Measurements from ENCODE around the gene NRAS.

The NRAS gene

DNA sequence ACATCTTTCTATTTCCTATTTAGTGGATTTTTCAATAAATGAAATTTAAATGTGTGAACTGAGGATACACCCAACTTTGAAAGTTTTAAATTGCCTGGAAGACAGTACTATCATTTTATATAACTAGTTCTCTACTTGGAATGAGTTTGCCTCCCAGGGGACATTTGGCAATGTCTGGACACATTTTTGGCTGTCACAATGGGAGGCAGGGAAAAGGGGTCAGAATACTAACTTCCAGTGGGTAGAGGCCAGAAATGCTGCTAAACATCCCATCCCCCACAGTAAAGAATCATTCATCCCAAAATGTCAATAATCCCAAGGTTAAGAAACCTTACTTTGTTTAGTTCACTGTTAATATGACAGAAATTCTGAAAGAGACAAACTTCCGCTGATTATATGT, 13.2 kb upstream of the NRAS start:
- DNase-seq (ENCODE audit: extremely low spot score, insufficient read length, low read depth) (no peak), FAIRE-seq (no peak)

DNA sequence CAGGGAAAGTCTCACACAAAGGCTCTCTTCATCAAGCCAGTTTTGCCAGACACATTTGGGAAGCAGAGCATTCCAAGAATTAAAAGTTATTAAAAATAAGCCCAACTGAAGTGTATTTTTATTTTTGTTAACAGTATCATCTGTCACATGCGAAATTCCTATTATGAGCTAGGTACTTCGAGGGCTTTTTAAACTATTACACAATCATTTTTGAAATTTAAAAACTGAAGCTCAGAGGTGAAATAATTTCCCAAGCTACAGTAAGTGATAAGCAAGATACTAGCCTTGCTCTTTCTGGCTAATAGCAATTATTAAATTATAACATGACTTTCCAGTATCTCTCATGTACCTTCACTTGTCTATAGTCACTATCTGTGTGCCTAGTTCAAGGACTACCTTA, 12.0 kb upstream of the NRAS start:
- DNase-seq (ENCODE audit: extremely low spot score, insufficient read length, low read depth) (no peak), FAIRE-seq (no peak)

- no peak for FAIRE-seq
Observed at GRCh38 chr1:114725230-114725629, 8.7 kb upstream of the NRAS start.

GRCh38 chr1:114723915-114724314, 7.3 kb upstream of the NRAS start:
- no peak for FAIRE-seq

More at GRCh38 chr1:114725230-114725629, 8.7 kb upstream of the NRAS start:
- no peak for DNase-seq (ENCODE audit: extremely low spot score, insufficient read length, low read depth)

DNA sequence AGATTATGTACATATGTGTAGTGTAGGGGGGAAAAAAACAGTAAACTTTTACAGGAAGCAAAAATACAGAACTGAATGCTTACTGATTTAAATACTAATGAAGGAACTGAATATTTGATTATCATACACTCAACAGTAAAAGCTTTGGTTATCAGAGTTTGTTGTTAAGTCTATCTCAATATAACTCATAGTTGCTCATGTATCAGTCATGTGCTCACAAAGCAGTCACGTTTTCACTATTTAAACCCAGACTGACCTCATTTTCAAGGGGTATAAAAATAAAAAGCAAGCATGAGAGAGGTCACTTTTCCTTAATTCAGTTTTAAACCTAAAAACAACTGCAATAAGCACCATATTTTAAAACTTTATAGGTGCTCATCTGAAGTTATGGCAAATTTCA, 6.9 kb upstream of the NRAS start:
- FAIRE-seq = no peak

More at GRCh38 chr1:114723915-114724314, 7.3 kb upstream of the NRAS start:
- no peak for DNase-seq (ENCODE audit: extremely low spot score, insufficient read length, low read depth)

DNA sequence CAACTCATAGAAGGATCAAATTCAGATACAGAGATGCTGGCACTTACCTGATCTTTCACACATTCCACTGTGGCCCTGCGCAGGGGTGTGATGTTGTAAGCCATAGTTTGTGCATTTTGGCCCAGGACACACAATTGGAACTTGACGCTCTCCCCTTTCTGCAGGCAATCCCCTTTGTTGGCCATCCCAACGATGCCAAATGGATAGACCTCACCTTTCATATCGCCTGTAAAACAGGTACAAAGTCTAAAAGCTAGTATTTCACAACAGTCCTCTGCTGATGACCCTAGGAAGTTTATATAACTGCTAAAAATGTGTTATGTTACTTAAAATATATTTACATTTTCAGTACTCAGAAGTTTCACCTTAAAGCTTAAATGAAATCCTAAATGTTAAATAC, 3.9 kb upstream of the NRAS start:
- FAIRE-seq (no peak), DNase-seq (ENCODE audit: extremely low spot score, insufficient read length, low read depth) (no peak)

More for the DNA sequence above, 6.9 kb upstream of the NRAS start:
- no peak for DNase-seq (ENCODE audit: extremely low spot score, insufficient read length, low read depth)

- FAIRE-seq (no peak), DNase-seq (ENCODE audit: extremely low spot score, insufficient read length, low read depth) (no peak)
Observed at GRCh38 chr1:114719424-114719787, 2.8 kb upstream of the NRAS start.

DNA sequence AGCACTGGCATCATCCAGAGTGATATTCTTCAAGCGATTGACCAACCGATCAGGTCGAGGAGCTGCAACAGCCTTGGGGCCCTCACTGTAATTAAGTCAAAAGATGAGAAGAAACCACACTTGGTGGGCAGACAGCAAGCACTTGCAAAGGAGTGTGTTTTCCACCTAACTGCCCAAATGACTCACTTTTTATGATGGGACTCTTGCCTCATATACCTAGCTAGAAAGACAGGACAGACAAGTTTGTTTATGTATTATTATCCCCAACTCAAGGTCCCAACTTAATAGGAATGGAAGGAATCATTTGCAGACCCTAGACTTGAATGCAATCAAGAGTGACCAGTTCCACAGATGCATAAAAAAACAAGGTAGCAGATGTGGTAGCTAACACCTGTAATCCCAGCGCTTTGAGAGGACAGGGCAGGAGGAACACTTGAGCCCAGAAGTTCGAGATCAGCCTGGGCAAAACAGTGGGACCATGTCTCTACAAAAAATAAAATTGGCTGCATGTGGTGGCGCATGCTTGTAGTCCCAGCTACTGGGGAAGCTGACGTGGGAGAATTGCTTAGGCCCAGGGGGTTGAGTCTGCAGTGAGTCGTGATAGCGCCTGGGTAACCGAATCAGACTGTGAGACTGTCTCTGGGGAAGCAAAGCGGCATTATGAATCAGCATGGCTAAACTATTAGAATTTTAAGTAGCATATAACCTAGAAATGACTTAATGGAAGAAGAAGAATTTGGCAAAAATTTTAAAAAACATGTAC, 2.3 kb upstream of the NRAS start:
- FAIRE-seq (no peak), DNase-seq (ENCODE audit: extremely low spot score, insufficient read length, low read depth) (no peak)

DNA sequence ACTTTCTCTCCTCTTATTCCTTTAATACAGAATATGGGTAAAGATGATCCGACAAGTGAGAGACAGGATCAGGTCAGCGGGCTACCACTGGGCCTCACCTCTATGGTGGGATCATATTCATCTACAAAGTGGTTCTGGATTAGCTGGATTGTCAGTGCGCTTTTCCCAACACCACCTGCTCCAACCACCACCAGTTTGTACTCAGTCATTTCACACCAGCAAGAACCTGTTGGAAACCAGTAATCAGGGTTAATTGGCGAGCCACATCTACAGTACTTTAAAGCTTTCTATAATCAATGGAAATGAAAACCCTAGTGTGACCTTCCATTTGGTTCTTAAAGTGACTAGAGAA, 643 bp downstream of the NRAS start:
- FAIRE-seq (no peak), DNase-seq (ENCODE audit: extremely low spot score, insufficient read length, low read depth) (no peak)

- no peak for DNase-seq (ENCODE audit: extremely low spot score, insufficient read length, low read depth)
- no peak for FAIRE-seq
Observed at GRCh38 chr1:114712977-114713376, 3.6 kb downstream of the NRAS start.

DNA sequence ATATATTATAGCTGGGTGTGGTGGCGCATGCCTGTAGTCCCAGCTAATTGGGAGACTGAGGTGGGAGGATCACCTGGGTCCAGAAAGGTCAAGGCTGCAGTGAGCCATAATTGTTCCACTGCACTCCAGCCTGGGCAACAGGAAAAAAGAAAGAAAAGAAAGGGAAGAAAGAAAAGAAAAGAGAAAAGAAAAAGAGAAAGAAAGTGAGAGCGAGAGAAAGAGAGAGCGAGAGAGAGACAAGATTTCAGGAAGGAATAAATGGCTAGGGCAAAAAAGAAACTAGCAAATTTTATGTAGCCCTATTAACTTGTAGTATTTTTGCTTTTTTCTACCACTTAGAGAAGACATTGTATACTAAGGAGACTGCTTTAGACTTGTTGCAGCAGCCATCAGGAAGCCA, 6.2 kb downstream of the NRAS start:
- no peak for FAIRE-seq
- DNase-seq (ENCODE audit: extremely low spot score, insufficient read length, low read depth) = no peak

- FAIRE-seq = no peak
- DNase-seq (ENCODE audit: extremely low spot score, insufficient read length, low read depth) = no peak
Observed at GRCh38 chr1:114707604-114708003, 9.0 kb downstream of the NRAS start.

DNA sequence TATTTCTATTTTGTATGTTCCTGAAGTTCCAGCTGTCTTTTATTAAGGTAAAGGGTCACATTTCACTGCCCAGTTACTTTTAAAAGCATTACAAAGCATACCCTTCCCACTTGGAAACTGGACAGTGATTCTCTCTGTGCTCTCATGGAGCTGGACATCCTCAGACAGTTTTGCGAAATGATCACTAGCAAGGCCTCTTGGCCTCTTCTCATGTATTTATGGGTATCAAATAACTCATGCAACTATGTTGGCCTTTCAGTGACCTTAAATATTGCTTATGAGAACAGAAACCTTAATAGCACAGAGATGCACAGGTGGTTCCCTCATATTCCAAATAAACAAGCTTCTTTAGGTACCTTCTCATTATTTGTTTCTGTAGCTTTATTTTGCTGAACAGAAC, 13.3 kb downstream of the NRAS start:
- FAIRE-seq (no peak), DNase-seq (ENCODE audit: extremely low spot score, insufficient read length, low read depth) (no peak)

DNA sequence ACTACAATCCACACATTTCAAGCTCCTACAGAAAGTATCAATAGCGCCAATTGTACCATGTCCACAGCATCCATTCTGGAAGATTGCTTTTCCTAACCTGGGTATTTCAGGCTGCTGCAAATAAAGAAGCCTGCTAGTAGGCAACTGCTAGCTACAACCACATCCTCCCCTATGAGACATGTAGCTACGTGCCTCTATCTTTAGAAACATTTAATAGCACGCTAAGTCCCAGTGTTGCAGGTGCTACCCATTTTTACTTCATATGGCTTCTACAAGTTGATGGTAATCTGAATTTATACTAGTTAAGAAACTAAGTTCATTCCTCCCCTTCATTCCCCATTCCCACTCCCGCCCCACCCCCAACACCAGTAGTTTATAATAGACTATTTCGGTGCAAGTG, 13.8 kb downstream of the NRAS start:
- FAIRE-seq (no peak), DNase-seq (ENCODE audit: extremely low spot score, insufficient read length, low read depth) (no peak)

GRCh38 chr1:114701931-114702330, 14.6 kb downstream of the NRAS start:
- no peak for DNase-seq (ENCODE audit: extremely low spot score, insufficient read length, low read depth)
- no peak for FAIRE-seq

- FAIRE-seq = no peak
Observed at GRCh38 chr1:114700036-114700600, 16.5 kb downstream of the NRAS start.

DNA sequence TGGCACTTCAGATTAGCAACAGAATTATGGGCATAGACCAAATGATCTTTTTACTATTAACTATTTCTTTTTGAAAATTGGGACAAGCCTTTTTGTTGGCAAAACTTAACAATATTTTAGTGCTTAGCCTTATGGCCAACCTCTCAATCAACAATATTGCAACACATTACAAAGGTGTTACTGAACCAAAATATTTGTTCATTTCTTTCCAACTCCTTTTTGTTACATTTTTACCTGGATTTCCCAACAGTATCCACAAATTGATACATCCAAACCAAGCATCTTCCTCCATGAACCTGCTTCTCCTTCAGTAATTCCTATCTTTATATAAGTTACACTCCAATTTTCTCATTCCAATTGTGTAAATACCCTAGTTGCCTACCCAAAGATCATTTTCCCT, 19.8 kb downstream of the NRAS start:
- DNase-seq (ENCODE audit: extremely low spot score, insufficient read length, low read depth) (no peak), FAIRE-seq (no peak)

More at GRCh38 chr1:114700036-114700600, 16.5 kb downstream of the NRAS start:
- DNase-seq (ENCODE audit: extremely low spot score, insufficient read length, low read depth) = no peak

GRCh38 chr1:114695430-114696058, 21.0 kb downstream of the NRAS start, which contains the start of gene AMPD1:
TSS of gene AMPD1 (minus strand) at chr1:114695546. CDS start at chr1:114695471, 75 bp downstream.
- FAIRE-seq (no peak), DNase-seq (ENCODE audit: extremely low spot score, insufficient read length, low read depth) (no peak)

GRCh38 chr1:114694540-114695310, 21.8 kb downstream of the NRAS start:
- no peak for FAIRE-seq
- DNase-seq (ENCODE audit: extremely low spot score, insufficient read length, low read depth) = no peak

DNA sequence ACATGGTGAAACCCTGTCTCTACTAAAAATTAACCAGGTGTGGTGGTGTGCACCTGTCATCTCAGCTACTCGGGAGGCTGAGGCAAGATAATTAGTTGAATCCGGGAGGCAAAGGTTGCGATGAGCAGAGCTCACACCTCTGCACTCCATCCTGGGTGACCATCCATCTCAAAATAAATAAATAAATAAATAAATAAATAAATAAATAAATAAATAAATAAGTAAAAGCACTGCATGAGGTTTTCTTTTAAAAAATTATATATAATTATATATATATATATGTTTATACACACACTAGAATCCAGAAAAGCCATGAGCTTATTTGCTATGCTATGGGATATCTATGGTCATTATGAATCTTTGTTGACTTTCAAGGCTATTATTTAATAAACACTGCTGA, 23.6 kb downstream of the NRAS start:
- FAIRE-seq = no peak
- no peak for DNase-seq (ENCODE audit: extremely low spot score, insufficient read length, low read depth)

GRCh38 chr1:114691061-114691460, 25.5 kb downstream of the NRAS start:
- no peak for FAIRE-seq

More at GRCh38 chr1:114691061-114691460, 25.5 kb downstream of the NRAS start:
- DNase-seq (ENCODE audit: extremely low spot score, insufficient read length, low read depth) = no peak
